Activated T-helper 1 cell treated with anti-CD3 and anti-CD28 coated beads, Interleukin-2, amount 50 U/mL, for 16 hours (primary cell): ENCODE measurements around the gene U2AF2.

Experiments used
- DNase-seq, 2 donors: peaks; one replicate each; pipeline ENCODE4 v3.0.0-alpha.2; 2020; ENCODE audit warnings: low read depth in 1 of 2, low spot score in 1 of 2

The U2AF2 gene

GRCh38 chr19:55689411-55690108, 34.7 kb downstream of the U2AF2 start:
- DNase-seq = no peak

GRCh38 chr19:55690109-55690768, 35.4 kb downstream of the U2AF2 start:
- no peak for DNase-seq

DNA sequence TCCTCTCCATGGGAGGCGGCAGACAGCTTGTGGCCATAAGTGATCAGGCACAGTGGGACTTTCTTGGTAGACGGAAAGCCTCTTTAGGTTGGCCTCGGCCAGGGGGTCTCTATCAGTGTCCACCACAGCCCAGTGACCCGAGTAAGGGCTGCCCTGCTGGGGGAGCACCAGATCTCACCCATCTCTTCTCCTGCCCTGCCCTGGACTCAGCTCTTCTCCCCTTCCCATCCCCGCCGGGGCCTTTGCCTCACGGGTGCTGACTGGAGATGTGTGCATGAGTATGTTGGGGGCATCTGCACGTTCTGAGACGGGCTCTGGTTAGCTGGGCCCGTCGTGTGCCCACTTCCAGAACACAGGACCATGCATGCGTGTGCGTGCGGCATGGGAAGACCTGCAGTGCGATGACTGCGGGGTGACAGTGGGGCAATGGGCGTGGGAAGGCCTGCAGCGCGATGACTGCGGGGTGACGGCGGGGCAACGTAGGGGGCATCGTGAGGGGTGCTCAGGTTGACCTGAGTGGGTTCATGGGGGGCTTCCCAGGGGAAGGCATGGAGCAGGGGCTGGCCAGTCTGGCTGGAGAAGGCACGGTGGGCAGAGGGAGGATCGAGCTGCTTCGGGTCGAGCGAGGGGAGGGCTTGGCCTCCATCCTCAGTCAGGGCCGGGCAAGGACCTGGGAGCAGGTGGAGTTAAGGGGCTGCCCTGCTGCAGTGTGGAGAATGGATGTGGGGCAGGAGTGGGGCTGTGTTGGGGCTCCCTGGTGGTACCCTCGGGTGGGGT, 36.1 kb downstream of the U2AF2 start:
- DNase-seq = no peak

GRCh38 chr19:55691561-55692481, 37.0 kb downstream of the U2AF2 start:
- no peak for DNase-seq

- no peak for DNase-seq
These were observed 37.8 kb downstream of the U2AF2 start for GRCh38 chr19:55692681-55693081.

GRCh38 chr19:55693336-55693974, 38.6 kb downstream of the U2AF2 start:
- no peak for DNase-seq

GRCh38 chr19:55694241-55694655, 39.4 kb downstream of the U2AF2 start:
- DNase-seq = no peak

GRCh38 chr19:55694656-55695491, 40.0 kb downstream of the U2AF2 start:
- DNase-seq = no peak

DNA sequence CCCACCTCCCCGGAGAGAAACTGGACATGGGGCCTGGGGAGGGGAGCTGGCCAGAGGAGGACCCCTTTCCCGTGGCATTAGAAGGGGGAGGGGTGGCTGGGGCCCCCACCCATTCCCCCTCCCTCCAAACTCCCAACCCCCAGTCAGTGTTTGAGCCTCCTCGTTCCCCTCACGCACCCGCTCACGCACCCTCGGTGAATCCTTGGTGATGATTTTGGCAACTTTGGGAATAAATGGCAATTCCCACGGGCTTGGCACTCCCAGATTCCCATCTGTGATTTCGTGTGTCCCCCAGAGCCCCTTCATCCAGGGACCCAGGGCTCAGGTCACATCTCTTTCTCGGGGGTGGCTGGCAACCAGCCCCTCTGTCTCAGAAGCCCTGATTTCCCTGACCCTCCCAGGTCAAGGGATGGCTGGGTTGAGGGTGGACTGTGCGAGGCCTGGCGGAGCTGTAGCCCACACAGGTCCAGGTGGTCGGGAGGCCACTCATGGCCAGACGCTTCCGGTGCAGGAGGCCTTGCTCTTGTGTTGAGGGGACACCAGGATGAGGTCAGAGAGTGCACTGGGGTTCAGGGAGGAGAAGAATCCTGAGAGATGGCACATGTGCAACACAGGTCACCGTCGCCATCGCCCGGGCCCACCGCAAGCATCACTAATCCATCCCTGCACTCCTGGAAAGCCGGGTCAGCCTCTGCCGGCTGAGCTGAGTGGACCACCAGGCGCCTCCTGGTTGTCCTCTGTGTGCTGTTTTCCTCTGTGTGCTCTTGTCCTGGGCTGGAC, 40.9 kb downstream of the U2AF2 start:
- DNase-seq = no peak

DNA sequence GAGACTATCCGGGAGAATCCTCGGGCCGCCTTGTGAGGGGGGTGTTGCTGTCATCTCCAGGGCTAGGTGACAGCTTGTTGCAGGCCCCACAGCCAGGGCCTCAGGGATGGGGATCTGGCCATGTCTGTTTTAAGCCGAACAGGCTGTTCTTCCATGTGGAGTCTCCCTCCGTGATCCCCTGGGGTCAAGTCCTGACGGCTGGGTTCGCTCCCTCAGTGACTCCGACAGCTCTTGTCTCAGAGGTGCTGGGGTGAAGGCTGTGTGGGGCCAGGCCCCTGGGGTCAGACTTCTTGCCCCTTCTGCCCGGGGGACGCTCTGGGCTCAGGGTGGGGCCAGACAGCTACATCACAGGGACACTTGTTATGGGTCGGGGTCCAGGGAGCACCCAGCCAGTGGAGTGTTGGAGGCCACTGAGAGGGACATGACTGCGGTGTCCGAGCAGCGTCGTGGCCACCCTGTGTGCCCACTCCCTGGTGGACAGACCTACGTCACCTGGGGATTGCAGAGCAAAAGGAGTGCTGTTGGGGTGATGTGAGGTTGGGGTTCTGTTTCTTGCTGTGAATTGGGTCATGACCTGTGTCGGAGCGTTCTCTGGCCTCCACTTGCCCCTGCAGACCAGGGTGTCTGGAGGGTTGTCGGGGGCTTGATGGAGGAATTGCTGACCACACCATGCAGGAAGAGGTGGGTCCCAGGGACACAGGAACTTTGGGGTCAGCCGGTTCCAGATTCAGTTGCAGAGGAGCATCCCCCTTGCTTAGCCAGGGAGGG, 41.6 kb downstream of the U2AF2 start:
- DNase-seq = no peak

- DNase-seq = no peak
These were observed 42.2 kb downstream of the U2AF2 start for GRCh38 chr19:55697069-55697440.

- no peak for DNase-seq
These were observed 42.9 kb downstream of the U2AF2 start for GRCh38 chr19:55697698-55698097.

DNA sequence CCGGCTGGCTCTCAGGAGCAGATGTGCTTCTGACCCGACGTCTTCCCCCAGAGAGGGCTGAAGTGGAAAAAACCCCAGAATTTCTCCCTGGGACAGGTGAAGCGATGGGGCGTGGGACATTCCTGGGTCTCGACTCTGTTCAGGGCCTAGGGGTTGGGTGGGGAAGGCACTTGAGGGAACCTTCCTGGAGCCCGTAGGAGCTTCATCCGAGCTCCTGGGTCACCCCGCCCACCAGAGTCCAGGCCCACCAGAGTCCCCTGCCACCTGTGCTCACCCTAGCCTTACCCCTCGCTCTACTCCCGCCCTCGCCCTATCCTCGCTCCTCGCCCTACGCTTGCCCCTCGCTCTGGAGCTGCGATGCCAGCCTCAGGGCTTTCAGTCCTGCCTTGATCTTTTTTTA, 43.4 kb downstream of the U2AF2 start:
- DNase-seq = no peak

DNA sequence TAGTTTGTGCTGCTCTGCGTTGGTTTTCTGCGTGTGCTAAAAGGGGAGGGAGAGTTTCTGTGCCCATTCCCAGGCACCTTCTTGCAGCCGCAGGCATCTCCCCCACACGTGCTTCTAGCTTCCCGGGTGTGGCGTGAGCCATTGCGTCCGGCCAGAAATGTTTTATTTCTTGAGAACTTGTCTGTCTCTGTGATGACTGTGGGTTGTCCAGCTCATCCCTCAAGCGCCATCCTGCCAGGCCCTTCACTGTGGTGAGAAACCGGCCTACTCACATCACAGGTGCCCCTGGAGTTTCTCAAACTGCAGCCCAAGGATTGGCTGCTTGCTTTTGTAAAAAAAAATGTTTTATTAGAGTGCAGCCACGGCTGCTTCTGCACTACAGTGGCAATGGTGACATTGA, 44.4 kb downstream of the U2AF2 start:
- no peak for DNase-seq

DNA sequence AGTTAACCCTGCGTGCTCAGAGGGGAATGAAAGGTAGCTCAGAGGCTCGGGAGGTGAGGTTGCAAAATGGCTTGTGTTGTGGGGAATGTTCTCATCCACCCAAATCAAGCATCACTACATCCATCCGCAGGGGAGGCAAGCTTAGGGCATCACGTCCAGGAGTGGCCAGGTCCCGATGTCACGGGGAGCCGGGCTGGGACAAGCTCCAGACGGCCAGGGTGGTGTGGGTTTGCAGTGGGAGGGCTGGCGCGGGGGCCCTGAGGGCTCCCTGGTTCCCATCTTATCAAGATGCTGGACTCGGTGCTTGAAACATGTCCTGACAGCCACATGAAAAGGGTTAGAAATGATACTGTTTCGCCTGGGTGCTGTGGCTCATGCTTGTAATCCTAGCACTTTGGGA, 46.0 kb downstream of the U2AF2 start:
- no peak for DNase-seq

DNA sequence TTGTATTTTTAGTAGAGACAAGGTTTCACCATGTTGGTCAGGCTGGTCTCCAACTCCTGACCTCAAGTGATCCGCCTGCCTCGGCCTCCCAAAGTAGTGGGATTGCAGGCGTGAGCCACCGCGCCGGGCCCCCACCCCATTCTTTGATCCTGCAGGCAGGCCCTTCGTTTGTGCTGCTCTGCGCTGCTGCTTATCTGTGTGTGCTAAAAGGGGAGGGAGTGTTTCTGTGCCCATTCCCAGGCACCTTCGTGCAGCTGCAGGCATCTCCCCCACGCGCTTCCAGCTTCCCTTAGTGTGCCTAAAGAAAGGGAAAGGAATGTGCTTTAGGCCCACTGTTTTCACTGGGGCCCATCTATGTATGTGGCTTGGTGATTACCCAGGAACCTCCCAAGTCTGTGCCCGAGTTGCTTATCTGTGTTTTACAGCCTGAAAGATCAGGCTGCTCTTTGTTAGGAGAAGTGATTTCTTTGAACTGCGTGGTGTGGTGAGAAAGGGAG, 47.3 kb downstream of the U2AF2 start:
- DNase-seq = no peak

DNA sequence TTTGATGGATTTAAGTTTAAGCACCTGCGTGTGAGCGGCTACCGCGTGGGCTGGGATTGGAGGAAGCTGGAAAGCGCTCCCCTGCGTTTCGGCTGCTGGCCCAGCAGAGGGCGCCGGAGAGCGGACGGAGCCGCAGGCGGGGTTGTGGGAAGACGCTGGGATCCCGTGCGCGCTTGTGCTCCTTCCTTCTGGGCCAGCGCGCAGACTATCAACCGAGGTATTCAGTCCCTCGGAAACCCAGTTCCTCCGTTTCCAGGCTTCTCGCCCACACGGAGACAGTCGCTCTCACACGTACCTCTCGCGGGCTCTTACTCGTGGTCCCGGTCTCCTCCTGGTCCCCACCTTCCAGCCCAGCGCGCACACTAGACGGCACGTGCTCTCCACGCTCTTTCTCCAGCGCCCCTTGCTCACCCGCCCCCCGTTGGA, 49.0 kb downstream of the U2AF2 start:
- DNase-seq = no peak
